Frontal cortex (tissue), 1 donor: ENCODE results near the gene CLDN20. TPM values are rescaled to one million over a fixed set of nuclear protein-coding genes. Genes with fewer than 3 reads are reported as not detected.

ENCODE experiments used
- total RNA-seq: library from RNA; depleted of rRNA; stranded (reverse); fragments of >200 nt; gene quantifications from one replicate; pipeline ENCODE4 v1.2.3, GENCODE V29; 2014

CLDN20 gene
- total RNA-seq, 1 donor from 2014 or later = not detected

Other genes with a start within 250 kb of the CLDN20 start
- gene TFB1M, start 50.5 kb downstream of the CLDN20 start, total RNA-seq = 12.6 TPM
- gene NOX3, start 191.8 kb downstream of the CLDN20 start, total RNA-seq = not detected